HUES64 (cell line): Measurements from ENCODE around the gene INIP. TPM values are rescaled to one million over a fixed set of nuclear protein-coding genes. Genes with fewer than 3 reads are reported as not detected.

ENCODE experiments used
- H3K27ac ChIP-seq: 2 replicates; pipeline ENCODE4 v1.7.0; 2013; ENCODE audit warnings: low read depth, low read length, inconsistent platforms
- H3K27me3 ChIP-seq: 2 replicates; pipeline ENCODE4 v1.6.1; 2013; ENCODE audit warnings: mild to moderate bottlenecking, low read length; ENCODE audit not compliant: insufficient read depth
- H3K36me3 ChIP-seq: 2 replicates; pipeline ENCODE4 v1.6.1; 2013; ENCODE audit warnings: mild to moderate bottlenecking, low read length; ENCODE audit not compliant: insufficient read depth
- H3K4me1 ChIP-seq: 2 replicates; pipeline ENCODE4 v1.6.1; 2013; ENCODE audit warnings: mild to moderate bottlenecking, low read length, moderate library complexity; ENCODE audit not compliant: insufficient read depth
- H3K4me3 ChIP-seq: 2 replicates; pipeline ENCODE4 v1.5.1; 2013; ENCODE audit warnings: mild to moderate bottlenecking, low read length, moderate library complexity
- H3K9ac ChIP-seq: 2 replicates; pipeline ENCODE4 v1.6.1; 2013; ENCODE audit warnings: mild to moderate bottlenecking, low read depth, low read length
- H3K9me3 ChIP-seq: 2 replicates; pipeline ENCODE4 v1.6.1; 2013; ENCODE audit warnings: low read depth, low read length; ENCODE audit not compliant: insufficient read depth
- WGBS: fragments of 150-250, 120-280 bp; methylation state at CpG from one replicate; pipeline ENCODE4 v1.1.7; 2013; ENCODE audit warnings: missing lambda C conversion rate; 5-methylcytosine and 5-hydroxymethylcytosine counted together
- polyA plus RNA-seq, 2 experiments: library from polyadenylated mRNA; stranded (reverse); fragments of 50-300 nt; gene quantifications; one replicate each; pipeline ENCODE4 v1.2.3, GENCODE V29; 2013

Gene INIP
- polyA plus RNA-seq (2013, experiment 1 of 2), result 16.7 TPM
- 19.6 TPM for polyA plus RNA-seq (2013, experiment 2 of 2)

GRCh38 chr9:112717661-112718331 lies at the start of gene INIP:
Gene INIP, minus strand, starts transcription at chr9:112718117. Its CDS starts 1,632 bp downstream, at chr9:112716485.
- H3K27me3 ChIP-seq, result no peaks in the 10 kb centered on the region
- peaks cover 9% of the 10 kb centered on the region for H3K36me3 ChIP-seq
- no peaks in the 10 kb centered on the region for H3K9me3 ChIP-seq
- under 1% methylated on average over 51 of the region's 51 CpGs for WGBS
- H3K4me1 ChIP-seq, result no peaks in the 10 kb centered on the region
- H3K27ac ChIP-seq, result peak within 1 kb of the TSS; percentile 68
- peak within 1 kb of the TSS; percentile 73 for H3K4me3 ChIP-seq
- H3K9ac ChIP-seq, result peak within 1 kb of the TSS; percentile 73

GRCh38 chr9:112765281-112765680 lies 47.4 kb upstream of the INIP start:
- no peaks in the 10 kb centered on the region for H3K27me3 ChIP-seq
- H3K4me1 ChIP-seq, result peaks cover 4% of the 10 kb centered on the region
- 0 out of 2 replicates have a peak, but pooled peaks cover 2% of the 10 kb centered on the region for H3K9me3 ChIP-seq
- H3K9ac ChIP-seq, result no peak overlapping the region
- no peak overlapping the region for H3K4me3 ChIP-seq
- 83% methylated on average over 1 of the region's 1 CpG for WGBS
- H3K36me3 ChIP-seq, result no peaks in the 10 kb centered on the region
- H3K27ac ChIP-seq, result no peak overlapping the region

GRCh38 chr9:112764837-112765236 lies 46.9 kb upstream of the INIP start:
- H3K36me3 ChIP-seq, result no peaks in the 10 kb centered on the region
- WGBS, result 82% methylated on average over 7 of the region's 7 CpGs
- H3K9me3 ChIP-seq, result 0 out of 2 replicates have a peak, but pooled peaks cover 2% of the 10 kb centered on the region
- no peak overlapping the region for H3K27ac ChIP-seq
- peaks cover 4% of the 10 kb centered on the region for H3K4me1 ChIP-seq
- no peaks in the 10 kb centered on the region for H3K27me3 ChIP-seq
- H3K4me3 ChIP-seq, result no peak overlapping the region
- no peak overlapping the region for H3K9ac ChIP-seq

GRCh38 chr9:112764344-112764743 lies 46.4 kb upstream of the INIP start:
- no peaks in the 10 kb centered on the region for H3K27me3 ChIP-seq
- 88% methylated on average over 5 of the region's 5 CpGs for WGBS
- H3K4me1 ChIP-seq, result peaks cover 4% of the 10 kb centered on the region
- H3K9me3 ChIP-seq, result 0 out of 2 replicates have a peak, but pooled peaks cover 2% of the 10 kb centered on the region
- H3K4me3 ChIP-seq, result no peak overlapping the region
- H3K9ac ChIP-seq, result no peak overlapping the region
- H3K36me3 ChIP-seq, result no peaks in the 10 kb centered on the region
- no peak overlapping the region for H3K27ac ChIP-seq

GRCh38 chr9:112762726-112763518 lies 45.0 kb upstream of the INIP start:
- Histone ChIP-seq H3K27me3 (no peaks in the 10 kb centered on the region), H3K9ac (no peak overlapping the region)
- 94% methylated on average over 13 of the region's 13 CpGs for WGBS

GRCh38 chr9:112761912-112762655 lies 44.2 kb upstream of the INIP start:
- H3K9me3 ChIP-seq, result 0 out of 2 replicates have a peak, but pooled peaks cover 2% of the 10 kb centered on the region
- peaks cover 4% of the 10 kb centered on the region for H3K4me1 ChIP-seq
- WGBS, result 95% methylated on average over 12 of the region's 12 CpGs
- H3K9ac ChIP-seq, result no peak overlapping the region
- no peak overlapping the region for H3K4me3 ChIP-seq
- H3K36me3 ChIP-seq, result no peaks in the 10 kb centered on the region
- H3K27ac ChIP-seq, result no peak overlapping the region
- H3K27me3 ChIP-seq, result no peaks in the 10 kb centered on the region

More at GRCh38 chr9:112762726-112763518, 45.0 kb upstream of the INIP start:
- Histone ChIP-seq H3K9me3 (0 out of 2 replicates have a peak, but pooled peaks cover 2% of the 10 kb centered on the region), H3K4me1 (peaks cover 4% of the 10 kb centered on the region), H3K4me3 (no peak overlapping the region), H3K27ac (no peak overlapping the region), H3K36me3 (no peaks in the 10 kb centered on the region)

GRCh38 chr9:112760821-112761220 lies 42.9 kb upstream of the INIP start:
- no peaks in the 10 kb centered on the region for H3K9me3 ChIP-seq
- no peaks in the 10 kb centered on the region for H3K36me3 ChIP-seq
- no peak overlapping the region for H3K9ac ChIP-seq
- H3K4me1 ChIP-seq, result peaks cover 5% of the 10 kb centered on the region
- WGBS, result 81% methylated on average over 8 of the region's 8 CpGs
- H3K27ac ChIP-seq, result no peak overlapping the region
- H3K27me3 ChIP-seq, result no peaks in the 10 kb centered on the region
- H3K4me3 ChIP-seq, result no peak overlapping the region

GRCh38 chr9:112757940-112758339 lies 40.0 kb upstream of the INIP start:
- no peak overlapping the region for H3K4me3 ChIP-seq
- H3K9me3 ChIP-seq, result no peaks in the 10 kb centered on the region
- 97% methylated on average over 2 of the region's 2 CpGs for WGBS
- H3K27me3 ChIP-seq, result no peaks in the 10 kb centered on the region
- no peaks in the 10 kb centered on the region for H3K36me3 ChIP-seq
- H3K27ac ChIP-seq, result no peak overlapping the region
- H3K4me1 ChIP-seq, result peaks cover 15% of the 10 kb centered on the region; the same call in 1 of the 2 replicates
- H3K9ac ChIP-seq, result no peak overlapping the region

- no peaks in the 10 kb centered on the region for H3K27me3 ChIP-seq
- H3K9ac ChIP-seq, result no peak overlapping the region
- H3K4me1 ChIP-seq, result peaks cover 15% of the 10 kb centered on the region; the same call in 1 of the 2 replicates
- H3K9me3 ChIP-seq, result no peaks in the 10 kb centered on the region
- no peak overlapping the region for H3K4me3 ChIP-seq
- no peak overlapping the region for H3K27ac ChIP-seq
- WGBS, result 88% methylated on average over 7 of the region's 7 CpGs
- no peaks in the 10 kb centered on the region for H3K36me3 ChIP-seq
These were observed 39.5 kb upstream of the INIP start for GRCh38 chr9:112757282-112757883.

- H3K4me1 ChIP-seq, result peaks cover 20% of the 10 kb centered on the region
- H3K9me3 ChIP-seq, result no peaks in the 10 kb centered on the region
- no peak overlapping the region for H3K4me3 ChIP-seq
- no peaks in the 10 kb centered on the region for H3K36me3 ChIP-seq
- H3K9ac ChIP-seq, result no peak overlapping the region
- no peaks in the 10 kb centered on the region for H3K27me3 ChIP-seq
- no peak overlapping the region for H3K27ac ChIP-seq
- WGBS, result 81% methylated on average over 4 of the region's 4 CpGs
These were observed 37.8 kb upstream of the INIP start for GRCh38 chr9:112755675-112756074.
